D721Med (cell line): ENCODE data around the gene CHRM2.

Source experiments
- DNase-seq: peaks from one replicate; pipeline ENCODE4 v3.0.0; 2011; ENCODE audit warnings: low spot score; ENCODE audit not compliant: insufficient read length
- FAIRE-seq: peaks from 2 replicates; lab custom pipeline; 2011; peaks lifted over from hg19 to GRCh38; lab: Jason Lieb, UNC
- TF ChIP-seq, protein P1 (sequence below): IDR thresholded peaks from 2 replicates; pipeline ENCODE4 v1.5.1; 2012; ENCODE audit warnings: mild to moderate bottlenecking, control low read depth; ENCODE audit not compliant: insufficient read depth; ENCODE audit errors: missing control alignments

Gene CHRM2

DNA sequence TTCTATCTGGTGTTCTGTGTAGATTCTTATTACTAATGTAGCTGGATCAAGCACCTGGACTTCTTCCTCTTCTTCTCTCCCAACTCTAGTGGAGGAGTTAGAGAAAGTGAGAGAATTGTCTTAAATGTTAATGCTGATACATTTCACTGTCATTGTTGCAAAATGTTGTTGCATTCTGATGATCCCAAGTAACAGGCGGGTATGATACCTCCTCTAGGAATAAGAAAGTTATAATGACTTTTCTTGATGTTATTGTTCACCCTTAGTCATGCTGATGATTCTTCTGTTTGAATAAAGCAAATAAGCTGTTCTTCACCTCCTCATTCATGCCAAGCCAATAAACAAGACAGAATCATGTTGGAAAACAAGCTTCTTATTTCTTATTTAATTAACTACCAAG lies 9.1 kb downstream of the CHRM2 start:
- TF ChIP-seq, protein P1, sequence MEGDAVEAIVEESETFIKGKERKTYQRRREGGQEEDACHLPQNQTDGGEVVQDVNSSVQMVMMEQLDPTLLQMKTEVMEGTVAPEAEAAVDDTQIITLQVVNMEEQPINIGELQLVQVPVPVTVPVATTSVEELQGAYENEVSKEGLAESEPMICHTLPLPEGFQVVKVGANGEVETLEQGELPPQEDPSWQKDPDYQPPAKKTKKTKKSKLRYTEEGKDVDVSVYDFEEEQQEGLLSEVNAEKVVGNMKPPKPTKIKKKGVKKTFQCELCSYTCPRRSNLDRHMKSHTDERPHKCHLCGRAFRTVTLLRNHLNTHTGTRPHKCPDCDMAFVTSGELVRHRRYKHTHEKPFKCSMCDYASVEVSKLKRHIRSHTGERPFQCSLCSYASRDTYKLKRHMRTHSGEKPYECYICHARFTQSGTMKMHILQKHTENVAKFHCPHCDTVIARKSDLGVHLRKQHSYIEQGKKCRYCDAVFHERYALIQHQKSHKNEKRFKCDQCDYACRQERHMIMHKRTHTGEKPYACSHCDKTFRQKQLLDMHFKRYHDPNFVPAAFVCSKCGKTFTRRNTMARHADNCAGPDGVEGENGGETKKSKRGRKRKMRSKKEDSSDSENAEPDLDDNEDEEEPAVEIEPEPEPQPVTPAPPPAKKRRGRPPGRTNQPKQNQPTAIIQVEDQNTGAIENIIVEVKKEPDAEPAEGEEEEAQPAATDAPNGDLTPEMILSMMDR, result no peak
- no peak for FAIRE-seq
- DNase-seq, result no peak

DNA sequence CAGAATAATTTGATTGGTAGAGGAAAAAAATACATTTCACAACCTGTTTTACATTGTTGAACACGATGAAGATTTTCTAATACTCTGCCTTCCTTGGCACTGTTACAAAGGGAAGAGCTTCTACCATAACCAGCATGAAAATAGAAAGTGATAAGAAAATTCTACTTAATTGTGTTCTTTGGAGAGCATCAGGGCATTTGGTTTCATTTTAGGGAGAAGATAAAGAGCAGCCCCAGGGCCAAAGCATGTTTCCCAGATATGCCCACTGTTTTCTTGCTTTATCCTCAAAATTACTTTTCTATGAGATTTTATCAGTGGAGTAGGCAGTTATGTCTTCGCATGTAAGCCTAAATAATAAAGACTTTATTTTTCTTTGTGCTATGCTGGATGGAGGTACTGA lies 9.5 kb downstream of the CHRM2 start:
- TF ChIP-seq, protein P1, result no peak
- FAIRE-seq (no peak), DNase-seq (no peak)

DNA sequence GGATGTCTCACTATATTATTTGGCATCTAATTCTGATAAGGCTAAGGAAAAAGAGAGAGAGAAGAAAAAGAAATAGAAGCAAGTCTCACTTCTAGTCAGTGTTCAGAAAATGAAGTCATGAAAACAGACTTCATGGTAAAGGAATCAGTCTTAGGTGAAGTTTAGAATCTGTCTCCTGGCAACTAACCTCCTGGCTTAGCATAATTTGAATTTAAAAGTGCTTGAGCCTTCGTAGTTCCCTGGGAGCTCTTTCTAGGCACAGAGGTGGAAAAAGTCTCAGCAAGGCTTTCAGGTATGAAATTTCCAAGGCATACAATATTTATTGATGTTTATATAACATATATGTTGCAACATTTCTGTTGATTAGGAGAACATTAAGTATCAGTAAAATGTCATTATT lies 10.4 kb downstream of the CHRM2 start:
- TF ChIP-seq, protein P1, result no peak
- no peak for FAIRE-seq
- DNase-seq, result no peak

DNA sequence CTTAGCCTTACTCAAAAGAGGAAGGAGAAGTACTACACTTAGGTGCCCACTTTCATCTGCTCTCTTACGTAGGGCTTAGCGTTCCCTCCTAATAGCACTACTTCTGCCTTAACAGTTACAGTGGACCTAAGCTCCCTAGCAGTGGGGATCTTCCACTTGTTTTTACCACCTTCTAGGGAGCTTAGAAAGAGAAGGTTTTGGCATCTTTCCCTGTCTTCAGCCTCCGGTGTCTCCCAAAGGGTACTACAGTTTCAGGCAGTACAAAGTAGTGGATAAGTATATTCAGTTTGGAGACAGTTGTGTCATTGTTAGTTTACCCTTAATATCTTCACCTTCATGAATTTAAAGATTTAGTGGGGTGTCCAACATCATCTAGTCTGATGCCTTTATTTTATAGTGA lies 14.6 kb downstream of the CHRM2 start:
- TF ChIP-seq, protein P1, result no peak
- FAIRE-seq, result no peak
- DNase-seq, result no peak

DNA sequence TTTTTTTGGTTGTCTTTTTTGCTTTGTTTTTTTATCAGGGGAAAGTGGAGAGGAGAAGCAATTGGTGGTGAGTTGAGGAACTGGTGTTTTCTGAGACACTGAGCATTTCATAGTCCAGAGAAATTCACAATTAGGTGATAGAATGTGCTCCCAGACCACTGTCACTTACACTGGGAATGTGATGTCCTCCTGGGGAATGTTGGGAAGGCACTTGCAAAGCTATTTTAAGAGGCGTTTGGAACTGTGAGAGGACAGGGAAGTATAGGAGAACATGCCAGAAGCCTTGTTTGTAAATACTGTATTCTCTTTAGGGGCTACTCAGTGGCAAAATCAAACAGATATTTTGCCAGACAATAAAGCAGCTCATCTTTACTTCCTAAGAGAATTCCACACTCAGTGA lies 16.0 kb downstream of the CHRM2 start:
- DNase-seq (no peak), FAIRE-seq (no peak)
- TF ChIP-seq, protein P1, result no peak

DNA sequence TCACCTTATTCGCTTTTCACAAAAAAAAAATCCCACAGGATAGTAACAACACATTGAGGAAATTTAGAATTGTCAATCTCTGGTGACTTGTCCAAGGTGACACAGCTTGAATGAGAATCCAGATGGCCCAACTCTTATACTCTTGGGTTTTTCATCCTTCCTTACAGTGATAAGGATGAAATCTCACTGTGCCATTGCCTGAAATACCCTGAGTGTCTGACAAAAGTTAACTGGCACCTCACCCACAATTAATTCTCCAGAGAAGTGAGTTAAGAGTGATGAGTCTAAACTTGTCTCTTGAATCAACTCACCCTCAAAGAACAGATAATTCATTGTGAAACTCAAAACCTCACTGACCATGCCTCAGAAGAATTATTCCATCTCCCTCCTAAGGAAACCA lies 18.9 kb downstream of the CHRM2 start:
- DNase-seq (no peak), FAIRE-seq (no peak)
- TF ChIP-seq, protein P1, result no peak

DNA sequence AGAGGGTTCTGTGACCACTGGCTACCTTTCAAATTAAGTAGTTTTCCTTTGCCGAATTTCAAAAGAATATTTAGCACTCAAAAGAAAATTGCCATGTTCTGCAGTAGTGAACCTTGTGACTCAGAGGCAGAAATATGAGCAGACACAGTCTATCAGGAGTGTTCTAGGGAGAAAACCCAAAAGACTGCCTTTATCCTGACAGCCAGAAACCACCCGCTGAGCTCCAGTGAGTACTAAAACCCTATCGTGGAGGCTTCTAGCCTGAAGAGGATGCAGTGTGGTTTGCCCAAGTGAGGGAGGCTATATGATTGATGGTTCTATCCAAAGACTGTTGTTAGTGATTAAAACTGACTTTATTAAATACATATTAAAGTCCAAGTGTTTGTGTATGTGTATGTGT lies 21.9 kb downstream of the CHRM2 start:
- DNase-seq, result no peak

More for the DNA sequence above, 21.9 kb downstream of the CHRM2 start:
- no peak for FAIRE-seq
- TF ChIP-seq, protein P1, result no peak
